GM20000 (cell line): ENCODE data around the gene TBC1D12.
"Not testable (repeated sequence)": the region's sequence is repeated elsewhere in the genome, so short reads cannot be mapped to it uniquely, and the experiment has no call there.

Experiments used
- DNase-seq: peaks from one replicate; pipeline ENCODE4 v3.0.0; 2012; ENCODE audit warnings: low spot score
- TF ChIP-seq, protein P1 (sequence below): IDR thresholded peaks from 2 replicates; pipeline ENCODE4 v1.5.1; 2012; ENCODE audit warnings: mild to moderate bottlenecking, control low read depth; ENCODE audit errors: extremely low read depth, missing control alignments

Gene TBC1D12

DNA sequence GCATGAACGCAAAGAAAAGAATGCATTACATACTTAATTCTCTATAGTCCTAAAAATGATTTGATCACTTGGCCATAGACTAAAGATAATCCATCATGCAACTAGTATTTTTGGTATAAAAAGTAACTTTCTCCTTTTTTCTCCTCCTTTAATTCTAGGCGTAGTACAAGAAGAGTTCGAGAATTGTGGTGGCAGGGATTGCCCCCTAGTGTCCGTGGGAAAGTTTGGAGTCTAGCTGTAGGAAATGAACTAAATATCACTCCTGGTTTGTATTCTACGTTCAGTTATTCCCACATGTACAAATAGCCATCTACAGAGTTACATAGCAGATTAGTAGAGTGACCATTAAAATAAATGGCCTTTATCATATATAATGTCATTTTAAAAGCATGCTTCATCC, 97.7 kb downstream of the TBC1D12 start:
- TF ChIP-seq, protein P1, sequence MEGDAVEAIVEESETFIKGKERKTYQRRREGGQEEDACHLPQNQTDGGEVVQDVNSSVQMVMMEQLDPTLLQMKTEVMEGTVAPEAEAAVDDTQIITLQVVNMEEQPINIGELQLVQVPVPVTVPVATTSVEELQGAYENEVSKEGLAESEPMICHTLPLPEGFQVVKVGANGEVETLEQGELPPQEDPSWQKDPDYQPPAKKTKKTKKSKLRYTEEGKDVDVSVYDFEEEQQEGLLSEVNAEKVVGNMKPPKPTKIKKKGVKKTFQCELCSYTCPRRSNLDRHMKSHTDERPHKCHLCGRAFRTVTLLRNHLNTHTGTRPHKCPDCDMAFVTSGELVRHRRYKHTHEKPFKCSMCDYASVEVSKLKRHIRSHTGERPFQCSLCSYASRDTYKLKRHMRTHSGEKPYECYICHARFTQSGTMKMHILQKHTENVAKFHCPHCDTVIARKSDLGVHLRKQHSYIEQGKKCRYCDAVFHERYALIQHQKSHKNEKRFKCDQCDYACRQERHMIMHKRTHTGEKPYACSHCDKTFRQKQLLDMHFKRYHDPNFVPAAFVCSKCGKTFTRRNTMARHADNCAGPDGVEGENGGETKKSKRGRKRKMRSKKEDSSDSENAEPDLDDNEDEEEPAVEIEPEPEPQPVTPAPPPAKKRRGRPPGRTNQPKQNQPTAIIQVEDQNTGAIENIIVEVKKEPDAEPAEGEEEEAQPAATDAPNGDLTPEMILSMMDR: no peak
- DNase-seq: no peak

DNA sequence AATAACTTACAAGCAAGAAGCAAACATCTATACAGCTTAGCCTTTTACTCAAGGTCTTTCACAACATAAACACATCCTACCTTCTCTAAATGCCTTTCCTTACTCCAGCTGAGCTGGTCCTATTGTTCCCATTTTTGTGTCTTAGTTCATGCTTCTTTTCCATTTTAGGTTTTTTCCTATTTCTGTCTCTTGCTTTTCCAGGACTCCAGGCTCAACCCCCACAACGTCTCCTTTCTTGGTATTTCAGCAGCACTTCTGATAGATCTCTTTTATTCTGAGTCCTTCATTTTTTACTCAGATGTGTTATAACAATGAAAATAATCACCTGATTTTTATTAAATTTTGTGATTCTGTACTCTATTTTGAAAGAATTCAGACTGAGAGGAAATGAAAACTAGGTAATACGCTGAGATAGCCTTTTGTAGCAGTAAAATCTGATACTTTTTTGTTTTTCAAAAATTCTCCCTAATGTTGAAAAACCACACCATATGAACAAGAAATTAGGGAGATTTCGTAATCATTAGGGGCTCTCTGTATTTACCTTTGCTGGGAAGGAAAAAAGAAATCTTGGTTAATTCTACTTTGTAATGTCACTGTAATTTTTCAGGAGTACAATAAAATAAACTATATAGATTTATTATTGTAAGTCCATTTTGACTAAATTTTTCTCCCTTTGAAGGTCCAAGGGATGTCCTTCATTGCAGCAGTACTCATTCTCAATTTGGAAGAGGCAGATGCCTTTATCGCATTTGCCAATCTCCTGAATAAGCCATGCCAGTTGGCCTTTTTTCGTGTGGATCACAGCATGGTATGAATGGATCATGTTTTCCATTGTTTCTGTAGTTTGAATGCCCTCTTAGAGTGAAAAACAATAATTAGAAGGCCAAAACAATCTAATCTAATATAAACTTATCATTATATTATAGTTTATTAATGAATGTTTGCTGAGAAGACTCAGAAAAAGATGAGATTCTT, 119.2 kb downstream of the TBC1D12 start:
- TF ChIP-seq, protein P1: no peak

DNA sequence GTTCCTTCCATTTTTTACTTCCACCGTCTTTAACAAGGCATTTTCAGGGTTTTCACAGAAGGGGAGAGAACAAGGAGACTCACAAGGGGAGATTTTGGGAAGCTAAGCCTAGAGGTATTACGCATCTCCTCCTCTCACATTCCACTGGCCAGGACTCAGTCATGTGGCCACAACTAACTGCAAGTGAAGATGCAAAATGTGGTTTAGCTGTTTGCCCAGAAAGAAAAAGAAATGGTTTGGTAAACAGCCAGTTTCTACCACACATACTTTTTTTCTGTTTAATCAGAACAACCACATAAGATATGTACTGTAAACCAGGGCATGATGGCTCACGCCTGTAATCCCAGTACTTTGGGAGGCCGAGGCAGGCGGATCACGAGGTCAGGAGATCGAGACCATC, 121.8 kb downstream of the TBC1D12 start:
- TF ChIP-seq, protein P1: no peak
- no peak for DNase-seq

More for the DNA sequence above, 119.2 kb downstream of the TBC1D12 start:
- DNase-seq: no peak

DNA sequence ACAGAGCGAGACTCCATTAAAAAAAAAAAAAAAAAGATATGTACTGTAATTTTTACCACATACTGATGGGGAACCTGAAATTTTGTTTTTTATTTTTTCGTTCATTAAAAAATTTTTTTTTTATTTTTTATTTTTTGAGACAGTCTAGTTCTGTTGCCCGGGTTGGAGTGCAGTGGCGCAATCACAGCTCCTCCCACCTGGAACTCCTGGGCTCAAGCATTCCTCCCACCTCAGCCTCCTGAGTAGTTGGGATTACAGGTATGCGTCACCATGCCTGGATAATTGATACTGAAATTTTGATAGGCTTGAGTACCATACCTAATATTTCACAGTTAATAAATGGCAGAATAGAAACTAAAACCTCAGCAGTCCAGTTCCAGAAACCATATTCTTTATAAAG, 122.4 kb downstream of the TBC1D12 start:
- no peak for DNase-seq
- TF ChIP-seq, protein P1: no peak

DNA sequence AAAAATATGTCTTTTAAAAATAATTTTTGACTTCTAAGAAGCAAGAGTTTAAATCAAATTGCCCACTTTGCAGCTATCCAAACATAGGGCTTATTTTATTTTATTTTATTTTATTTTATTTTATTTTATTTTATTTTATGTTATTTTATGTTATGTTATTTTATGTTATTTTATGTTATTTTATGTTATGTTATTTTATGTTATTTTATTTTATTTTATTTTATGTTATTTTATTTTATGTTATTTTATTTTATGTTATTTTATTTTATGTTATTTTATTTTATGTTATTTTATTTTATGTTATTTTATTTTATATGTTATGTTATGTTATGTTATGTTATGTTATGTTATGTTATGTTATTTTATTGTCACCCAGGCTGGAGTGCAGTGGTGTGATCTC, 129.2 kb downstream of the TBC1D12 start:
- not testable (repeated sequence) for DNase-seq

DNA sequence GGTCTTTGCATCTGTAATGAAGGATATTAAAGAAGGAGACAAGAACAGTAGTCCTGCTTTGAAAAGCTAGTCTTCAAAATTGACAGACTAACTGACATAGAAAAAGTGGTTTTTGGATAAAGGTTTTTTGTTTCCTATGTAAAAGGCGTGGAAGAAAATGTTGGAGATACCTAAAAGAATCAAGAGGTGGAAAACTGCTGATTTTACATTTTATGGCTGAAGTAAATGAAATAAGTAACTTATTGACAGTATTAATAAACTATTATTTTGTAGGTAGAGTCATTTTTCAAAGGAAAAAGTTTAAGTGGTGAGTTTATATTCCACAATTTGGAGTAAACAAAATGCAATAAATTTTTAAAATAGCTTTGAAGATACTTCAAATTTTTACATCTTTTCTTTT, 130.7 kb downstream of the TBC1D12 start:
- TF ChIP-seq, protein P1: no peak

DNA sequence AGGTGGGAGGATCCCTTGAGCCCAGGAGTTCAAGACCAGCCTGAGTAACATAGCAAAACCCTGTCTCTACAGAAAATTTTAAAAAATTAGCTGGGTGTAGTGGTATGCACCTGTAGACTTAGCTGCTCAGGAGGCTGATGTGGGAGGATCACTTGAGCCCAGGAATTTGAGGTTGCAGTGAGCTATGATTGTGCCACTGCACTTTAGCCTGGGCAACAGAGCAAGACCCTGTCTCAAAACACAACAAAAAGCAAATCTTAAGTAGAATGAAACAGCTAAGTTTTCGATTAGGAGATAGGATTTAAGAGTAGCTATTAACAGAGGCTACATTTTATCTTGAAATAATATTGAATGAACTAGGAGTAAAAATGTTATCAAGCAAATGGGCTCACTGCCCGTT, 139.9 kb downstream of the TBC1D12 start:
- not testable (repeated sequence) for DNase-seq

More for the DNA sequence above, 130.7 kb downstream of the TBC1D12 start:
- DNase-seq: no peak

DNA sequence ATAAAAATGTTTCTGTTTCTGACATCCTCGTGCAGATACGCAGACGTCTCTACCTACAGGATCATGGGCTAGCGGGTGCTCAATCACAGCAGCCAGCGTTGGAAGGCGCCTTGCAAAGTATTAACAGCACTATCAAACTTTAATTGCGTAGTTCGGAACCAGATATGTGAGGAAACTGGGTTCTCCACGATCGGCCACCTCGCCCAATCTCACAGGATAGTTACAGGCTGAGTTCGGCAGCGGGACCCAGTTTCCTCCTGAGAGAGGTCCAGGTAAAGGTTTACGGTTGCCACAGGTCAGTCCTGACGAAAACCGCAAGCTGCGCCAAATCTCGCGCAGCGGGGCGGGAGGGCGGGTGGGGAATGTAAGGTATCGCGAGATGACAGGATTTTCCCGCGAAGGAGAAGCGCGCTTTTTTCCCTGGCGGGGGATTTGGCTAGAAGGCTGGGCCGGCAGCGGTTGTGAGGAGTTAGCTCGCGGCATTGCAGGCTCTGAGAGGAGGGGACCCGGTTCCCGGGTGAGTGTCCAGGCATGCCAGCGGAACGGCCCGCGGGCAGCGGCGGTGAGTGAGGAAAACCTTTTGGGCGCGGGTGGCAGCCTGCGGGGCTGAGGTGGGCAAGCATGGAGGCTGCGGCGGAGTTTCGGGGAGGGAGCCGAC, 143.2 kb downstream of the TBC1D12 start, which contains the start of gene HELLS:
Gene HELLS, plus strand, starts transcription at position 398 of the 658 bp plus-strand sequence. Its CDS starts 134 bp downstream, at position 532.
- TF ChIP-seq, protein P1: no peak
- peak; percentile 84 for DNase-seq
